ENCODE measurements around the gene SPACA6.
"Not testable (repeated sequence)": the region's sequence is repeated elsewhere in the genome, so short reads cannot be mapped to it uniquely, and the experiment has no call there.

The SPACA6 gene

DNA sequence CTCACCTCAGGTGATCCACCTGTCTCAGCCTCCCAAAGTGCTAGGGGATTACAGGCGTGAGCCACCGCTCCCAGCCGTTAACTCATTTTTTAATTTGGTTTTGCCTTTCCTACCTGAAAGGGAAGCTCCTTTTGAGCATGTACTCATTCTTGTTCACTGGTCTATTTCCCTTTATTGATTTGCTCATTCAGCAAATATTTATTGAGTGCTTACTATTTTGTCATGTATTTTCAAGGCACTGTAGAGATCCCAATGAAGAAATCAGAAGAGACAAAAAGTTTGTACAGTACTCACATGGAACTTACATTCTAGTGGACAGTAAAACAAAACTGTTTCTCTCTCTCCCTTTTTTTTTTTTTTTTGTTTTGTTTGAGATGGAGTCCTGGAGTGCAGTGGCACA is 13.8 kb downstream of the SPACA6 start:
- no peak for DNase-seq

DNA sequence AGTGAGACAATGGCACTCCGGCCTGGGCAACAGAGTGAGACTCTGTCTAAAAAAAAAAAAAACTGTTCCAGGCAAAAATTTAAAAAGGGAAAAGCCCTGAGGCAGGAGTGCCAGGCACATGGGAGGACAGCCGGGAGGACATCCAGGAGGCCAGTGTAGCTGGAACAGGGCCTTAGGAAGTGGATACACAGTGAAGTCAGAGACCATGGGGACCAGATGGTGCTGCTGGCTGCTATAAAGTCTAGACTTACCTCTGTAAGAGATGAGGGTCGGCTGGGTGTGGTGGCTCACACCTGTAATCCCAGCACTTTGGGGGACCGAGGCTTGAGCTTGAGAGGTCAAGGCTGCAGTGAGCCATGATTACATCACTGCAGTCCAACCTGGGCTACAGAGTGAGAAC is 15.7 kb downstream of the SPACA6 start:
- no peak for DNase-seq

DNA sequence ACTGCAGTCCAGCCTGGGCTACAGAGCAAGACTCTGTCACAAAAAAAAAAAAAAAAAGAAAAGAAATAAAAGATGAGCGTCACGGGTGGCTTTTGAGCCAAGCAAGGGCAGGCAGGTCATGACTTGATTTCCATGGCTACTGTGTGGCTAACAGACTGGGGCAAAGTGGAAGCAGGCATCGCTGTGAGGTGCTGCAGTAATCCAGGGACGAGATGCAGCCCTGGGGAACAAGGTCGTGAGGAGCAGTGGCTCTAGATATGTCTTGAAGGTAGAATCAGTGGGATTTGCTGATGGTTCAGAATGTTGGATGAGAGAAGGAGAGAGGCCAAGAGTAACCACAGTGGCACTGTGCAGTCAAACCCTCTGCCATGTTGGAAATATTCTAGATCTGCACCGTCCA is 16.4 kb downstream of the SPACA6 start:
- no peak for DNase-seq

DNA sequence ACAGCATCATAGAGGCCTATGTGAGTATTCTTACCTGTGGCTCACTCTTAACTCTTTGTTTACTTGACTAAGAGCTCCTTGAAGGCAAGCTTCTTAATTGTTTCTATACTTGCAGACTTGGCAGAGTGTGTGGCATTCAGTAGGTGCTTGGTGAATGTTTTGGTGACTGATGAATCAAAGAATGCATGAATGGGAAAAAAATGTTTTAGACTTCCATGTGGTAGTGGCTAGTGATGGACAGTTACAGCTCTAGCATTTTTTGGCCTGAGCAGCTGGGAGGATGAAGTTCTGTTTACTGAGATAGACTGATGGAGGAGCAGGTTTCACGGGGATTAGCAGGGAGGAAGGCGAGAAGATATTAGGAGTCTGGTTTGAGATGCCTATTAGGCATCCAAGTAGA is 17.0 kb downstream of the SPACA6 start:
- no peak for DNase-seq

DNA sequence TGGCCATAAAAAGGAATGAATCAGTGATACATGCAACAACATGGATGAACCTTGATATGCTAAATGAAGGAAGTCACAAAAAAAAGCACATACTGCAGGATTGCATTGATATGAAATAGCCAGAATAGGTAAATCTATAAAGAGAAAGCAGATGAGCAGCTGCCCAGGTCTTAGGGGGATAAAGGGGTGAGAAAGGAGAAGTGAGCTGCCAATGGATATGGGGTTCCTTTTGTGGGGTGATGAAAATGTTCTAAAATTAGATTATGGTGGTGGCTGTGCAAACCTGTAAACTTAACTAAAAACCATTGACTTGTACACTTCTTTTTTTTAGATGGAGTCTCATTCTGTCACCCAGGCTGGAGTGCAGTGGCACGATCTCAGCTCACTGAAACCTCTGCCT is 18.6 kb downstream of the SPACA6 start:
- no peak for DNase-seq

DNA sequence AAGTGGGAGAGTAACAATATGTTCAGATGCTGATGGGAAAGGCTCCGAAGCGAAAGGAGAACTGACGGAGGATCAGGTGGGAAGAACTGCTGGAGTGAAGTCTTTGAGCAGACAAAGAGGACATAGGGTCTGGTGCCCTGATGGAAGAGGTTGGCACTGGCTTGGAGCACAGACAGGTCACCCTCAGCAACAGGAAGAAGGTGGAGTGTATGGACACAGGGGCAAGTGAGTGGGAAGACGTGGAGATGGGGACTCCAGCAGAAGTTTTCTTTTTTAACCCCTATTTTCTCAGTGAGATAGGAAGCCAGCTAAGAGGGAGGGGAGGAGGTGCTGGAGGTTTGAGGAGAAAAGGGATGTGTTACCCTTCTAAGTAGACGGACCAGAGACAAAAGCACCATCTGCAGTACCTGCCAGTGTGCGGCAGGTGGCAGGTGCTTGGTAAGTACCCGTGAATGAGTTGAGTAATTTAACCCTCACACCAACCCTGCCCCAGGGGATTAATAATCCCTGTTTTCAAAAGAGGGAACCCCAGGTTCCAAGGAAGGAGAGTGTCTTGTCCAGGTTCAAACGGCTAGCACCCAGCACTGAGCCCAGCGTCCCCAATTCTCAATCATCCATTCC is 19.4 kb downstream of the SPACA6 start:
- no peak for DNase-seq

DNA sequence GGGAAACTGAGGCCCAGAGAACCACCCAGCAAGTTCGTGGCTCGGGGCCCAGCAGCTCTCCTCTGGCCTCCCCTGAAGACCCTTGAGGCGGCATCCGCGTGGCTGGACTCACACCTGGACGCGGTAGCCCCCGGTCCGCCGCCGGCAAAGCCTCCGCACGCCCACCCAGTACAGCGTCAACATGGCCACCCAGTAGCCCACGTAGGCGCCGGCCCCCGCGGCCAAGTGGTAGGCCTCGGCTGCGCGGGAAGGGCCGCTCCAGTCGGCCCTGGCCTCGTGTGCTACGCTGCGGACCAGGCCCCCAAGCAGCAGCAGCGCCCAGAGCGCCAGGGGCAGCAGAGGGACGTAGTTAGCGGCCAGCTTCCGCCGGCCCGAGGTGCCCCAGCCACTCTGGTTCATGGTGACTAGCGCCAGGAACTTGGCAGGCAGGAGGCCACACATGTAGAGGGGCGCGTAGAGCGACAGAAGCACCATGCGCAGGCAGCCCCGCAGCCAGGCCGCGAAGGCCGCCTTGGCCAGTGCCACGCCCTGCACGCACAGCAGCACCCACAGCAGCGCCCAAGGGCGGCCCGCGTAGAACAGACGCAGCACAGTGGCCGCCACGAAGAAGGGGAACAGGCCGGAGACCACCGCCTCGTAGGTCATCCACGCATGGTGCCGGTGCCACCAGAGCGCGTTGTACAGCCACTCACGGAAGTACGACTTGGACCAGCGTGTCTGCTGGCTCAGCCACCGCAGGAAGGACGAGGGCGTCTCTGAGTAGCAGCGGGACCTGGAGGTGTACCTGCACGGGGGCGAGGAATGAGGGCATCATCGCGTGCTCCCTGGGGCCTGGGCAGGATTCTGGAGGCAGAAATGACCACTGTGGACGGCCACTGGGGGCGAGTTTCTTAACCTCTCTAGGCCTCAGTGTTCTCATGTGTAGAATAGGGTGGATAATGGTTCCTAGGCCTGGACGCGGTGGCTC is 20.5 kb downstream of the SPACA6 start:
- DNase-seq, result no peak

DNA sequence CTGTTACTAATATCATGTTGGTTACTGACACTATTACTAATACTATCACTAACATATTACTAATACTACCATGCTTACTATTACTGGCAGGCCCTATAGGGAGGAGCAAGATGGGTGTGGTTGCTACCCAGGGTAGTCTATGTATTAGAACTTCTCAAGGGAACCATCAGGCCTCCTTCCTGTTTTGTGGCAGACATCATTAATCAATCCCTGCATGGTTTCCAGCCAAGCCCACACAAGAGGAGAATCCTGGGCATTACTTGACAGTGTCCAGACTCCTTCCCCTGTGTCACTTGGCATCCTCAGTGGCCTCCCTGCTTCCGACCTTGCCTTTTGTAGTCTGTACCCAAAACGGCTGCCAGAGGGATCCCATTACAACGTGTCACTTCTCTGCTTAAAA is 21.7 kb downstream of the SPACA6 start:
- no peak for DNase-seq

DNA sequence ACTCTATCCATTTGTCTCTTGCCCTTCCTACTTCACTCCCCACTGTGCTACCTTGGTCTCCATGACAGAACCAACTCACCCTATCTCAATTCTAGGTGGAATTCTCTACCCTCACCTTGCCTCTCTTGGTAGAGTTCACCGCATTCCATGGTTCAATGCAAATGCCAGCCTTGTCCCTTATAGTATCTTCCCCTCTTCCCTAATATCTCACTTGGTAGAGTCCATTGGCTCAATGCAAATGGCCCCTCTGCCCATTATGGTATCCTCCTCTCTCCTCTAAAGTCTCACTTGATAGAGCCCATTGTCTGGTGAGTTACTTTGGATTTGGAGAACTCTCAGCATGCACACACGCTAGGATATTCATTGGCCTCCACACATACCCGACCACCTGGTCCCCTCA is 22.7 kb downstream of the SPACA6 start:
- DNase-seq, result no peak

DNA sequence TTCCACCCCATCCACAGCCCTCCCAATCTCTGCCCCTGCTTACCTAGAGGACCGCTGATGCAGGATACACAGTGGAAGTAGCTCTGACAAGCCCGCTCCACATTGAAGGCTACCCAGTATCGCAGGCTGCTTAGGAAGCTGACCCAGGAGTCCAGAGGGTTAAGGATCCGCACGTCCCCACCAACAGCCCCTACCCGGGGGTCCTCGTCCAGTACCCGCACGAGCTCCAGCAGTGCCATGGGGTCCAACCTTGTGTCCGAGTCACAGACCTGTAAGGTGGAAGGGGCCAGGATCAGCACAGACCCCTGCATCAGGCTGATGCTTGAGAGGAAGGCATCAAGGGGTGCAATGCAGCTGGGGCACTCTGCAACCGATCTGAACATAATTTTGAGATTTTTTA is 23.8 kb downstream of the SPACA6 start:
- DNase-seq, result no peak

DNA sequence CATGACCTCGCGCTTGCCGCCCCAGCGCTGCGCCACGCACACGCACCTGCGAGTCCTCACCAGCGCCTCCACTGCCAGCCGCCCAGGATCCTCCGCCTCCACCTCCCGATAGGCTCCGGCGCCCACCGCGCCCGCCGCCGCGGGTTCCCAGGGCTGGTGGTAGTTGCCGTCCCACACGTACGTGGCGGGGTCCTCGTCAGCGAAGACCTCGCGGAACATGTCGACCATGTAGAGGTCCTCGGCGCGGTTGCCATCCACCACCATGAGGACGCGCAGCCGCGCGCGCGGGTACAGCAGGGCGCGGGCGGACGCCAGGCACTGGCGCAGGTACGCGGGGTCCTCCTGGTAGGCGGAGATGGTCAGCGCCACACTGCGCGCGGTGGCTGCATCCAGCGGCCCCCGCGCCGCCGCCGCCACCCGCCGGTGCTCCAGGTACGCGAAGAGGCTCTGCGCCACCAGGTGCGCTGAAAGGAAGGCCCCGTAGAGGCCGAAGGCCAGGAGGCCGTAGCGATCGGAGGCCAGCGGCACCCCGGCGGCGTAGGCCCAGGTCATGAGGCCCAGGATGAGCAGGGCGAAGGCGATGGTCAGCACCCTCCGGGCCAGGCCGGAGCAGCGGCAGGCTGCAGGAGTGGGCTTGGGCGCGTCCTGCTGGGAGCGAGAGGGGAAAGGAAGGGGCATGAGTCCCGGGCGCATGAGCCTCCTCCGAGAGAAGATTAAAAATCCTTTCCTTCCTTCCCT is 26.3 kb downstream of the SPACA6 start:
- DNase-seq, result no peak

DNA sequence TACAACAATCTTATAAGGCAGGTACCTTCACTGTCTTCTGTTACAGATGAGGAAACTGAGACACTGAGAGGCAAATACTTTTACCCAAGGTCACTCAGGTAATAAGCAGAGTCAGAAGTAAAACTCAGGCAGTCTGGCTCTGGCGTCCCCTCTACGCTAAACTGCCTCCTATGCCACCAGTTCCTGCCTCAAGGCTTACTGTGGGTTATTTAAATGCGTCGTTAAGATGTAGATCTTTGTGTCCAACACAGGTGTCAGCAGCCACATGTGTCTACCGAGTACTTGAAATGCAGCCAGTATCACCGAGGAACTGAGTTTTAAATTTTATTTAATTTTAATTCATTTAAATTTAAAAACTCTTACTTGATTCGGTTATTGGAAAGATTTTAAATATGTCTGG is 28.8 kb downstream of the SPACA6 start:
- no peak for DNase-seq

DNA sequence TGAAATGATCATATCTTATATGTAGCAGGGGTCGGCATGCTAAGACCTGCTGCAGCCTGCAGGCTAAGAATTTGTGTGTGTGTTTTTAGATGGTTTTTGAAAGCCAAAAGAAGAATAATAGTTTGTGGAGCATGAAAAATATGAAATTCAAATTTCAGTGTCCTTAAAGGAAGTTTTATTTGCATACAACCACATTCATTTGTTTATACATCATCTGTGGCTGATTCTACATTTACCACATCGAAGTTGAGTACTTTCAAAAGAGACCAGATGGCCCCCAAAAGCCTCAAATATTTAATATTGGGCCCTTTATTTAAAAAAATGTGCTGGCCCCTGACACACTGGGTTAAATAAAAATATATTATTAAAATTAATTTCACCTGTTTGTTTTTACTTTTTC is 29.4 kb downstream of the SPACA6 start:
- no peak for DNase-seq

DNA sequence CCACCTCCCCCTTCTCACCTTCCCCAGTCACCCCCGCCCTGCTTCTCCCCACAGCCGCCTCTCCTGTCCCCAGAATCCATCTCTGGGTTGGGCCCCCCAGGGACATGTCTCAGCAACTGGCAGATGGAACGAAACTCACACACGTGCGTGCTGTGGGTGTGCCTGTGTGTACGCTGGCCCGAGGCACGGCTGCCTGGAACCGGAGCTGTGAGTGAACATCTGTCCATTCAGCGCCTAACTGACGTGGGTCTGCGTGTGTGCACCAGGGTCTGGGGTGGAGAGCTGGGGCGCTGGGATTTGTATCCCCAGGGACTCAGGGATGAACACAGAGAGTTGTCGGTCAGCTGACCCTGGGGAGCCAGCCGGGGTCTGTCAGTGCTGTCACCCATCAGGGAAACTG is 31.4 kb downstream of the SPACA6 start:
- no peak for DNase-seq

DNA sequence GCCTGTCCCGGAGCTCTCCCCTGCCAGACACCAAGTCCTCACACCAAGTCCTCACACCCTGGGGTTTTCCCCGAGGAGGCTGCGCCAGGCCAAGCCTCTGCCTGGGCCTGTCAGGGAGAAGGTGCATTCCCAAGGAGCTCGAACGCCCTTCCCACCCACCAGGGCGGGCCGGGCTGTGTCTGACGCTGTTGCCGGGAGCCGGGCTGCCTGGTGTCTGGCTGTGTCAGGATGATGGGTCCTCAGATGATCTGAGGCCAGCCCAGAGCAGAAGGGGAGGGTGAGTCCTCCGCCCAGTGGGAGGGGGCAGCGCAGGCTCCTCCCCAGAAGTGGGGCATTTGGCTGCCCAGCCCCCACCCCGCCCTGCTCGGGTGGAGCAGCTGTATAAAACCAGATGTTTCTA is 32.9 kb downstream of the SPACA6 start:
- no peak for DNase-seq

DNA sequence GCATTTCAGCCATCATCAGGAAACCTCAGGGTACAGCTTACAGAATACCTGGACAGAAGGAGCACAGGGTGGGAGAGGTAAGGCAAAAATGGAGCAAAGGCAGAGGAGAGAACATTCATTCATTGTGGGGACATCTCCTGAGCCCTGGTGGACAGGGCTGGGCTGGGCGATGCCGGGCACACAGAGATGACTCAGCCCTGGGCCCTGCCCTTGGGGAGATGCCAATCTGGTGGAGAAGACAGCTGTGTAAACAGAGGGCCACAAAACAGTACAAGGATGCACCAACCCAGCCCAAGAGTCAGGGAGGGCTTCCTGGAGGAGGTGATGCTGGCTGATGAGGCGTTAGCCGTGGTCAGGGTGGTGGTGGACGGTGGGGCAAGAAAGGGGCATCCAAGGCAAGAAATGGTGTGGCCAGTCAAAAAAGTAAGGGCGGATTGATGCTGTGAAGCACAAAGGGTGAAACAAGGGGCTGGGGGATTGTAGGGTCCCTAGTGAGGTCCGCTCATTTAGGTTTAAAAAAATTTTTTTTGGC is 34.3 kb downstream of the SPACA6 start:
- no peak for DNase-seq

DNA sequence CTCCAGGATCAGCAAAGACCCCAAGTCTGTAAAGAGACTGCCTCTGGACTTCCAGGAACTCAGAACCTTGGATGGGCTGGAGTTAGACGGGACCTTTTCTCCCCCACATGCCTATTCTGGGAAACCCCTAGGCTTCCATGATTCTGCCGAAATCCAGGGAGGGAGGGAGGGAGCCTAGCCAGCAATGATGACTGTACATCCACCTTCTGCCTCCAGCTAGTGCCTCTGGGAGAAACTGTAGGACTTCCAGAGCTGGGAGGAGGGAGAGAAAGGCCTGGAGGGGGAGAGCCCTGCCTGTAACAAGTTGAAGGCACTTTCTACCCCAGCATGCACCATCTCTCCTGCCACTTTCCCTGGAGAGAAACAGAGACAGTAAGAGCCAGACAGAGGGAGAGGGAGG is 36.7 kb downstream of the SPACA6 start:
- DNase-seq, result no peak

DNA sequence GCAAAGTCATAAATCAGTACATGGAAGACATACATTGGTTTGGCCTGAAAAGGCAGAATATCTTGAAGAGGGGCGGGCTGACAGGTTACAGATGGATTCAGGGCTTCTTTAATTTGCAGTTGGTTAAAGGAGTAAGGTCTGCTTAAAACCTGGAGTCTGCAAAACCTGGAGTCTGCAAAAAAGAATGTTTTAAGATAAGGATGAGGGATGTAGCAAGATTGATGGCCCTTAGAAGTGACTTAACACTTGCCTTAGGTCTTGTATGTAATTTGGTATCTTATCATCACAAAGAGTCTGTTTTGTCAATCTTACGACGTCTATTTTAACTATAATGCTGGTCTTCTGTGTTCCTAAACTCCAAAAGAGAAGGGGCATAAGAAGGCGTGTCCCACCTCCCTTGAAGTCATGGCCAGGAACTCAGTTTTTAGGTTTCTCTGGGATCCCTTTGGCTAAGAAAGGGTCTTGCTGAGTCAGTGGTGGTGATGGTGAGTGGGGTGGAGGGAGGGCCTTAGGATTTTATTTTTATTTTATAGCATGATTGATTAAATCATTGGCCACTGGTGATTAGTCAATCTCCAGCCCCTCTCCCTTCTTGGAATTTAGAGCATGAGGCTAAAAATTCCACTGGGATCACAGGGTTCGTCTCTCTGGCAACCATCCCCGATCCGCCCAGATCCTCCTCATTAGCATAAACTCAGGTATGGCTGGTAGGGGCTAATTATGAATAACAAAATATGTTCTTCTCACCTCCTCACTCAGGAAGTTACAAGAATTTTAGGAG is 40.8 kb downstream of the SPACA6 start:
- no peak for DNase-seq

DNA sequence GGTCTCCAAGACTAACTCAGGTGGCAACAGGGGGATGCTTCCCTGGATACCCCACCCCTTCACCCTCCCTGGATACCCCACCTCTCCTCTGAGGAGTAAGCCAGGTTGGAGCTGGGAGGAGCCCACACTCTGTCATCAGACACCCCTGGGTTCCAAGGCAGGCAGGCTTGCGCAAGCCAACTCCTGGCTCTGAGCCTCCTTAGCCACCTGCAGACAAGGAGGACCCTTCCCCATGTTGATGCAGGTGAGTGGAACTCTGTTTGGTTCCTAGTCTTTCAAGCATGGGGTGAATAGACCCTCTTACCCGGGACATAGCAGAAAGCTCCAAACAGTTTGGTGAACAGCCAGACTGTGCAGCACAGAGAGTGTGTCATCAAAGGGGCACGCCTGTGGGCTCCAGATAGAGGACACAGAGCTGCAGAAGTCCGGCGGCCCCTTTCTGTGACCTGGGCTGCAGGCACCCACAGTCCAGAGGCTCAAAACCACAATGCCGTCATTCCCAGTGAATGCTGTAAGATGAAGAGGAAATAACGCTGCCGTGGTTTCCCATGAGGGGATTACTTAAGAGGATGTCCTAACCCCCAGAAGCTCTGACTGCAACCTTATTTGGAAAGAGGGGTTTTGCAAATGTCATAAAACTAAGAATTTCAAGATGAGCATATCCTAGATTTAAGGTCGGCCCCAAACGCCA is 42.8 kb downstream of the SPACA6 start:
- DNase-seq, result peak; percentile 28

DNA sequence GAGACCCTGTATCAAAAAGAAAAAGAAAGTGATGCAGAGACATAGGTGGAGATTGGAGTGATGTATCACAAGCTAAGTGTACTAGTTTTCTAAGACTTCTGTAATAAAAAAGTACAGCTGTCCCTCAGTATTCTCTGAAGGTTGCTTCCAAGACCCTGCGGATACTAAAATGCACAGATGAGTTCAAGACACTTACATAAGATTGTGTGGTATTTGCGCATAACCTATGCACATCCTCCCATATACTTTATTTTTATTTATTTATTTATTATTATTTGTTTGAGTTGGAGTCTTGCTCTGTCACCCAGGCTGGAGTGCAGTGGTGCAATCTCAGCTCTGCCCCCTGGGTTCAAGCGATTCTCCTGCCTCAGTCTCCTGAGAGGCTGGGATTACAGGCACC is 44.3 kb downstream of the SPACA6 start:
- DNase-seq, result no peak

DNA sequence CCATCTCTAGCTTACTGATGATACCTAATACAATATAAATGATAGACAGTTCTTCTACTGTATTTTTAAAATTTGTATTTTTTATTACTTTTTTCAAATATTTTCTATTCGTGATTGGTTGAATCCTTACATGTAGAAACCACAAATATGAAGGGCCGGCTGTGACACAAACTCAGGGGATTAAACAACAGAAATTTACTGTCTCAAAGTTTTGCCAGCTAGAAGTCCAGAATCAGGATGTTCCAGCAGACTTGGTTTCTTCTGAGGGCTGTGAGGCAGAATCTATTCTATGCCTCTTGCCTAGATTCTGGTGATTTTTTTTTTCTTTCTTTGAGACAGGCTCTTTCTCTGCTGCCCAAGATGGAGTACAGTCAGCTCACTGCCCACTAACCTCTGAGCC is 44.8 kb downstream of the SPACA6 start:
- DNase-seq, result no peak

DNA sequence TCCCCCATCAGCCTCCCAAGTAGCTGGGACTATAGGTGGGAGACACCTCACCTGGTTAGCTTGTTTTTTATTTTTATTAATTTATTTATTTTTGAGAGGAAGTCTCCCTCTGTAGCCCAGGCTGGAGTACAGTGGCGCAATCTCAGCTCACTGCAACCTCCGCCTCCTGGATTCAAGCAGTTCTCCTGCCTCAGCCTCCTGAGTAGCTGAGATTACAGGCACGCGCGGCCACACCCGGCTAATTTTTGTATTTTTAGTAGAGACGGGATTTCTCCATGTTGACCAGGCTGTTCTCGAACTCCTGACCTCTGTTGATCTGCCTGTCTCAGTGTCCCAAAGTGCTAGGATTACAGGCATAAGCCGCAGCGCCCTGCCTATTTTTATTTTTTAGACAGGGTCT is 45.4 kb downstream of the SPACA6 start:
- DNase-seq, result not testable (repeated sequence)
